ENCODE data around the gene ISCA1. TPM values are rescaled to one million over a fixed set of nuclear protein-coding genes. Genes with fewer than 3 reads are reported as not detected.

ISCA1 gene
- total RNA-seq, 3 donors from 2014 or later, result 35.7 to 53.1 (median 38.3) TPM

GRCh38 chr9:86324901-86325300, 42.6 kb upstream of the ISCA1 start:
- peaks cover 14% of the 10 kb centered on the region for H3K36me3 ChIP-seq
- no peaks in the 10 kb centered on the region for H3K27me3 ChIP-seq
- TF ChIP-seq POLR2AphosphoS5 (IDR thresholded peaks at IDR 0.05), result no peak
- TF ChIP-seq POLR2A (IDR thresholded peaks at IDR 0.05), result no peak

GRCh38 chr9:86324308-86324707, 42.0 kb upstream of the ISCA1 start:
- Histone ChIP-seq H3K4me3 (no peak overlapping the region), H3K36me3 (peaks cover 14% of the 10 kb centered on the region), H3K9me3 (no peaks in the 10 kb centered on the region), H3K27me3 (no peaks in the 10 kb centered on the region), H3K27ac (no peak overlapping the region), H3K4me1 (no peaks in the 10 kb centered on the region)
- no peak for TF ChIP-seq POLR2AphosphoS5 (IDR thresholded peaks at IDR 0.05)
- TF ChIP-seq POLR2A (IDR thresholded peaks at IDR 0.05), result no peak
- TF ChIP-seq, protein P1, sequence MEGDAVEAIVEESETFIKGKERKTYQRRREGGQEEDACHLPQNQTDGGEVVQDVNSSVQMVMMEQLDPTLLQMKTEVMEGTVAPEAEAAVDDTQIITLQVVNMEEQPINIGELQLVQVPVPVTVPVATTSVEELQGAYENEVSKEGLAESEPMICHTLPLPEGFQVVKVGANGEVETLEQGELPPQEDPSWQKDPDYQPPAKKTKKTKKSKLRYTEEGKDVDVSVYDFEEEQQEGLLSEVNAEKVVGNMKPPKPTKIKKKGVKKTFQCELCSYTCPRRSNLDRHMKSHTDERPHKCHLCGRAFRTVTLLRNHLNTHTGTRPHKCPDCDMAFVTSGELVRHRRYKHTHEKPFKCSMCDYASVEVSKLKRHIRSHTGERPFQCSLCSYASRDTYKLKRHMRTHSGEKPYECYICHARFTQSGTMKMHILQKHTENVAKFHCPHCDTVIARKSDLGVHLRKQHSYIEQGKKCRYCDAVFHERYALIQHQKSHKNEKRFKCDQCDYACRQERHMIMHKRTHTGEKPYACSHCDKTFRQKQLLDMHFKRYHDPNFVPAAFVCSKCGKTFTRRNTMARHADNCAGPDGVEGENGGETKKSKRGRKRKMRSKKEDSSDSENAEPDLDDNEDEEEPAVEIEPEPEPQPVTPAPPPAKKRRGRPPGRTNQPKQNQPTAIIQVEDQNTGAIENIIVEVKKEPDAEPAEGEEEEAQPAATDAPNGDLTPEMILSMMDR (IDR thresholded peaks at IDR 0.05), result no peak
- intact Hi-C loops (cut with DNase I; ENCODE audit: low total_unique reads), result no loop called here
- DNase-seq (ENCODE audit: low spot score in 2 of 2), result no peak

More at GRCh38 chr9:86324901-86325300, 42.6 kb upstream of the ISCA1 start:
- no peak for DNase-seq (ENCODE audit: low spot score in 2 of 2)
- intact Hi-C loops (cut with DNase I; ENCODE audit: low total_unique reads), result no loop called here
- H3K4me1 ChIP-seq, result no peaks in the 10 kb centered on the region
- no peaks in the 10 kb centered on the region for H3K9me3 ChIP-seq
- no peak overlapping the region for H3K4me3 ChIP-seq
- no peak overlapping the region for H3K27ac ChIP-seq

DNA sequence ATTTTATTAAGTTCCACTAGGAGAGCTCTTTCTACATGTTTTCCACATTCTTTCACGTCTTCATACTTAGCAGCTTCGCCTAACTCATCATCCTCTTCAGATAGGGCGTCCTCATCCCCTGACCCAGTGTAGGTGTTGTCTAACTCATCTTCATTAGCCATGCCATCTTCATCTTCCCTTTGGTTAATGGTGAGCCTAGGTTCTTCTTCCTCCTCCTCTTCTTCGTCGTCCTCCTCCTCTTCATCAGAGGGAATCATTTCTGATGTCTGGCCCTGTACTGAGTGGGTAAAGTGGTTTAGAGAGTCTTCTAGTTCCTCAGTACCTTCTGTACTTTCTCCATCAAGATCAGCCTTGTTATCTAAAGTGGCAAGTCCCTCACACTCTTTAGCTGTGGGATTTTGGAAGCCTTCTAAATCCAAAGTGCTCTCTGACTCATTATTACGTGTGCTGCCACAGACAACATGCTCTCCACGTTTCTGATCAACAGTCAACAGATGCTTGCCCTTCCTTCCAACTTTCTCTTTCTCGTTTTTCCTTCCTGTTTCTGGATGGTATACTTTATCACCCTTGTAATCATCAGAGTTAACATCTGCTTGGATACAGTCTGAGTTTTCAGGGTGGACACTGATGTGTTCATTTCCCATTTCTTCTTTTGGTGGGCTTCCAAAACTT, 40.8 kb upstream of the ISCA1 start:
- Histone ChIP-seq H3K4me1 (no peaks in the 10 kb centered on the region), H3K36me3 (peaks cover 14% of the 10 kb centered on the region), H3K9me3 (no peaks in the 10 kb centered on the region), H3K27me3 (no peaks in the 10 kb centered on the region), H3K27ac (no peak overlapping the region), H3K4me3 (no peak overlapping the region)
- TF ChIP-seq POLR2A (IDR thresholded peaks at IDR 0.05) (no peak), POLR2AphosphoS5 (IDR thresholded peaks at IDR 0.05) (no peak)
- TF ChIP-seq, protein P1 (IDR thresholded peaks at IDR 0.05), result no peak
- intact Hi-C loops (cut with DNase I; ENCODE audit: low total_unique reads), result no loop called here
- no peak for DNase-seq (ENCODE audit: low spot score in 2 of 2)

GRCh38 chr9:86321373-86321772, 39.0 kb upstream of the ISCA1 start:
- intact Hi-C loops (cut with DNase I; ENCODE audit: low total_unique reads), result no loop called here
- Histone ChIP-seq H3K4me1 (no peaks in the 10 kb centered on the region), H3K36me3 (peaks cover 14% of the 10 kb centered on the region), H3K9me3 (no peaks in the 10 kb centered on the region), H3K4me3 (no peak overlapping the region), H3K27me3 (no peaks in the 10 kb centered on the region), H3K27ac (no peak overlapping the region)
- no peak for TF ChIP-seq POLR2A (IDR thresholded peaks at IDR 0.05)
- TF ChIP-seq POLR2AphosphoS5 (IDR thresholded peaks at IDR 0.05), result no peak
- TF ChIP-seq, protein P1 (IDR thresholded peaks at IDR 0.05), result no peak
- no peak for DNase-seq (ENCODE audit: low spot score in 2 of 2)

- no peaks in the 10 kb centered on the region for H3K9me3 ChIP-seq
- H3K4me3 ChIP-seq, result no peak overlapping the region
- H3K4me1 ChIP-seq, result no peaks in the 10 kb centered on the region
- no peaks in the 10 kb centered on the region for H3K27me3 ChIP-seq
- no peak overlapping the region for H3K27ac ChIP-seq
- TF ChIP-seq POLR2A (IDR thresholded peaks at IDR 0.05), result no peak
- no peak for TF ChIP-seq POLR2AphosphoS5 (IDR thresholded peaks at IDR 0.05)
- TF ChIP-seq, protein P1 (IDR thresholded peaks at IDR 0.05), result no peak
- no peak for DNase-seq (ENCODE audit: low spot score in 2 of 2)
- intact Hi-C loops (cut with DNase I; ENCODE audit: low total_unique reads), result no loop called here
- peaks cover 10% of the 10 kb centered on the region for H3K36me3 ChIP-seq
Measured at GRCh38 chr9:86318187-86318586, 35.8 kb upstream of the ISCA1 start.

Measured in breast epithelium (tissue), 4 donors.